ENCODE measurements around the gene EML4.
"Not testable (repeated sequence)": the region's sequence is repeated elsewhere in the genome, so short reads cannot be mapped to it uniquely, and the experiment has no call there.

Gene EML4, protein sequence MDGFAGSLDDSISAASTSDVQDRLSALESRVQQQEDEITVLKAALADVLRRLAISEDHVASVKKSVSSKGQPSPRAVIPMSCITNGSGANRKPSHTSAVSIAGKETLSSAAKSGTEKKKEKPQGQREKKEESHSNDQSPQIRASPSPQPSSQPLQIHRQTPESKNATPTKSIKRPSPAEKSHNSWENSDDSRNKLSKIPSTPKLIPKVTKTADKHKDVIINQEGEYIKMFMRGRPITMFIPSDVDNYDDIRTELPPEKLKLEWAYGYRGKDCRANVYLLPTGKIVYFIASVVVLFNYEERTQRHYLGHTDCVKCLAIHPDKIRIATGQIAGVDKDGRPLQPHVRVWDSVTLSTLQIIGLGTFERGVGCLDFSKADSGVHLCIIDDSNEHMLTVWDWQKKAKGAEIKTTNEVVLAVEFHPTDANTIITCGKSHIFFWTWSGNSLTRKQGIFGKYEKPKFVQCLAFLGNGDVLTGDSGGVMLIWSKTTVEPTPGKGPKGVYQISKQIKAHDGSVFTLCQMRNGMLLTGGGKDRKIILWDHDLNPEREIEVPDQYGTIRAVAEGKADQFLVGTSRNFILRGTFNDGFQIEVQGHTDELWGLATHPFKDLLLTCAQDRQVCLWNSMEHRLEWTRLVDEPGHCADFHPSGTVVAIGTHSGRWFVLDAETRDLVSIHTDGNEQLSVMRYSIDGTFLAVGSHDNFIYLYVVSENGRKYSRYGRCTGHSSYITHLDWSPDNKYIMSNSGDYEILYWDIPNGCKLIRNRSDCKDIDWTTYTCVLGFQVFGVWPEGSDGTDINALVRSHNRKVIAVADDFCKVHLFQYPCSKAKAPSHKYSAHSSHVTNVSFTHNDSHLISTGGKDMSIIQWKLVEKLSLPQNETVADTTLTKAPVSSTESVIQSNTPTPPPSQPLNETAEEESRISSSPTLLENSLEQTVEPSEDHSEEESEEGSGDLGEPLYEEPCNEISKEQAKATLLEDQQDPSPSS

GRCh38 chr2:42169100-42169873, at the start of gene EML4:
TSS of gene EML4 (plus strand) at chr2:42169353. CDS start at chr2:42169612, 259 bp downstream.
- Histone ChIP-seq H3K36me3 (ENCODE audit: control insufficient read depth in 5 of 5, insufficient read depth in 5 of 5, low read length in 5 of 5) (no peaks in the 10 kb centered on the region), H3K9ac (ENCODE audit: low read length in 5 of 5) (peak within 1 kb of the TSS; percentile 68 to 95 (median 89)), H3K27me3 (ENCODE audit: control insufficient read depth in 5 of 5, insufficient read depth in 4 of 5, low read length in 5 of 5) (no peaks in the 10 kb centered on the region), H3K9me3 (ENCODE audit: control insufficient read depth in 5 of 5, low read length in 5 of 5) (no peaks in the 10 kb centered on the region), H3K27ac (ENCODE audit: low read depth, low read length) (peak within 1 kb of the TSS; percentile 64), H3K4me3 (ENCODE audit: low read depth in 1 of 5, low read length in 5 of 5) (peak within 1 kb of the TSS; percentile 86 to 94 (median 89)), H3K4me1 (ENCODE audit: control insufficient read depth in 5 of 5, insufficient read depth in 5 of 5, low read length in 5 of 5) (peaks cover 2 to 34% (median 28%) of the 10 kb centered on the region in 5 donors)

DNA sequence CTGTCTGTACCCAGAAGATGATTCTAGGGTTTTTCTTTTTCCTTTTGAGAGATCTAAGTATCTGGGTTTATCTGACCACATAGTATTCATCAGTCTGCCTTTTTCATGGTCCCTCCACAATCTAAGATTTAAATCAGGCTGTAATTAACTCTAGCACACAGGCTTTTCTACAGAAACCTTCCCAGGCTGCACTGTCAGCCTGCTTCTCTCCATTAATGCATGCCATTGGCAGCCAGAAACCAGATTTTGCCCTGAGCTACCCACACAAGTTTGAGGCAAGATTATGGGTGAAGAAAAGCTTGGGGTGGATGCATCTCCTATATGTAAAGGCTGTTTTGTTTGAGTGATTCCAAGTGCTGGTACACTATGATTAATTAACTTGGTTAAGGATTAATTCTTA, 45.7 kb upstream of the EML4 start:
- Histone ChIP-seq H3K27me3 (ENCODE audit: control insufficient read depth in 5 of 5, insufficient read depth in 4 of 5, low read length in 5 of 5) (no peaks in the 10 kb centered on the region), H3K27ac (ENCODE audit: low read depth, low read length) (no peak overlapping the region), H3K36me3 (ENCODE audit: control insufficient read depth in 5 of 5, insufficient read depth in 5 of 5, low read length in 5 of 5) (no peaks in the 10 kb centered on the region), H3K4me3 (ENCODE audit: low read depth in 1 of 5, low read length in 5 of 5) (no peak overlapping the region), H3K9ac (ENCODE audit: low read length in 5 of 5) (no peak overlapping the region), H3K4me1 (ENCODE audit: control insufficient read depth in 5 of 5, insufficient read depth in 5 of 5, low read length in 5 of 5) (peaks cover 4 to 24% (median 18%) of the 10 kb centered on the region in 5 donors), H3K9me3 (ENCODE audit: control insufficient read depth in 5 of 5, low read length in 5 of 5) (no peaks in the 10 kb centered on the region)

DNA sequence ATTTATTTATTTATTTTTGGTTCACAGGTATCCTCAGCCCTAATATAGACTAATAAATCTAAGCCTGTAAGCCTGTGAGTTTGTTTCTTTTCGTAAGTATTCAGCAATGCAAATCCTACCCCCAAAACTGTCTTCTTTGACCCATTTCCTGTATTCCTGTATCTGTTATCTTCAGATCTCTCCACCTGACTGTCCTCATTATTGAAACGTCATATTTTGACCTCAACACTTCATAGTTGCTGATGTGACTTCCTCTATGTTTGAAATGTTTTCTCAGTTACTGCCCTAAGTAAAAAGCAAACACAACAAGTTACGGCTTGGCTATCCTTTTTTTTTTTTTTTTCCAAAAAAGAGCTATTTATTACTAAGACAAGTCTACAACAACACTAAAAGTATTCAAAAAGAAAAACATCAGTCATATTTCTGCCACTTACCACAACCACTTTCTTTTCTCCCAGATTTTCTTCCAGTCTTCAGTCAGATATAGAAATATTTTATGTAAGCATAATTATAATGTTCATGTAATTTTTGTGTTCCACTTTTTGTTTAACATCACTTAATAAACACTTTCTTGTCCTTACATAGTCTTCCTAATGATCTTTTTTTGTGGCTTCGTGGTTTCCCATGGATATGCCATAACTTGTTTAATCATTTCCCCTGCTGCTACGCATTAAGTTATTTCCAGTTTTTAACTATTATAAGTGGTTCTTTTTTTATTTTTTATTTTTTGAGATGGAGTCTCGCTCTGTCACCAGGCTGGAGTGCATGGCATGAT, 45.0 kb upstream of the EML4 start:
- no peak overlapping the region for H3K4me3 ChIP-seq (ENCODE audit: low read depth in 1 of 5, low read length in 5 of 5)
- peaks cover 4 to 28% (median 20%) of the 10 kb centered on the region in 5 donors for H3K4me1 ChIP-seq (ENCODE audit: control insufficient read depth in 5 of 5, insufficient read depth in 5 of 5, low read length in 5 of 5)
- no peaks in the 10 kb centered on the region for H3K27me3 ChIP-seq (ENCODE audit: control insufficient read depth in 5 of 5, insufficient read depth in 4 of 5, low read length in 5 of 5)
- no peaks in the 10 kb centered on the region for H3K9me3 ChIP-seq (ENCODE audit: control insufficient read depth in 5 of 5, low read length in 5 of 5)
- no peak overlapping the region for H3K27ac ChIP-seq (ENCODE audit: low read depth, low read length)
- no peak overlapping the region for H3K9ac ChIP-seq (ENCODE audit: low read length in 5 of 5)
- no peaks in the 10 kb centered on the region for H3K36me3 ChIP-seq (ENCODE audit: control insufficient read depth in 5 of 5, insufficient read depth in 5 of 5, low read length in 5 of 5)

- Histone ChIP-seq H3K27ac (ENCODE audit: low read depth, low read length) (peak overlapping the region; percentile 66), H3K36me3 (ENCODE audit: control insufficient read depth in 5 of 5, insufficient read depth in 5 of 5, low read length in 5 of 5) (no peaks in the 10 kb centered on the region), H3K9me3 (ENCODE audit: control insufficient read depth in 5 of 5, low read length in 5 of 5) (no peaks in the 10 kb centered on the region), H3K9ac (ENCODE audit: low read length in 5 of 5) (peak overlapping the region in 3 of 5 donors; percentile 1 to 64 (median 11)), H3K4me1 (ENCODE audit: control insufficient read depth in 5 of 5, insufficient read depth in 5 of 5, low read length in 5 of 5) (peaks cover 4 to 29% (median 23%) of the 10 kb centered on the region in 5 donors), H3K4me3 (ENCODE audit: low read depth in 1 of 5, low read length in 5 of 5) (peak overlapping the region in 1 of 5 donors; percentile 50), H3K27me3 (ENCODE audit: control insufficient read depth in 5 of 5, insufficient read depth in 4 of 5, low read length in 5 of 5) (no peaks in the 10 kb centered on the region)
Measured at GRCh38 chr2:42125841-42126594, 43.1 kb upstream of the EML4 start.

DNA sequence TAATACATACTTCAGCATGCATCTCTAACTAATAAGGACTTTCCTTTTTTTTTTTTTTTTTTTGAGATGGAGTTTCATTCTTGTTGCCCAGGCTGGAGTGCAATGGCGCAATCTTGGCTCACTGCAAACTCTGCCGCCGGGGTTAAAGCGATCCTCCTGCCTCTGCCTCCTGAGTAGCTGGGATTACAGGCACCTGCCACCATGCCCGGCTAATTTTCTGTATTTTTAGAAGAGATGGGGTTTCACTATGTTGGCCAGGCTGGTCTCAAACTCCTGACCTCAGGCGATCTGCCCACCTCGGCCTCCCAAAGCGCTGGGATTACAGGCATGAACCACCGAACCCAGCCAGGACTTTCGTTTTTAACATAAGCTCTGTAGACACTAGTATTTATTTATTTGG, 42.3 kb upstream of the EML4 start:
- not testable (repeated sequence) for H3K36me3 ChIP-seq (ENCODE audit: control insufficient read depth in 5 of 5, insufficient read depth in 5 of 5, low read length in 5 of 5); H3K4me3 ChIP-seq (ENCODE audit: low read depth in 1 of 5, low read length in 5 of 5); H3K9me3 ChIP-seq (ENCODE audit: control insufficient read depth in 5 of 5, low read length in 5 of 5); H3K27me3 ChIP-seq (ENCODE audit: control insufficient read depth in 5 of 5, insufficient read depth in 4 of 5, low read length in 5 of 5); H3K9ac ChIP-seq (ENCODE audit: low read length in 5 of 5)
- Histone ChIP-seq H3K27ac (ENCODE audit: low read depth, low read length) (peak overlapping the region; percentile 66), H3K4me1 (ENCODE audit: control insufficient read depth in 5 of 5, insufficient read depth in 5 of 5, low read length in 5 of 5) (peaks cover 4 to 34% (median 28%) of the 10 kb centered on the region in 5 donors)

- Histone ChIP-seq H3K27me3 (ENCODE audit: control insufficient read depth in 5 of 5, insufficient read depth in 4 of 5, low read length in 5 of 5) (no peaks in the 10 kb centered on the region), H3K9ac (ENCODE audit: low read length in 5 of 5) (no peak overlapping the region), H3K9me3 (ENCODE audit: control insufficient read depth in 5 of 5, low read length in 5 of 5) (no peaks in the 10 kb centered on the region), H3K27ac (ENCODE audit: low read depth, low read length) (no peak overlapping the region), H3K36me3 (ENCODE audit: control insufficient read depth in 5 of 5, insufficient read depth in 5 of 5, low read length in 5 of 5) (no peaks in the 10 kb centered on the region), H3K4me3 (ENCODE audit: low read depth in 1 of 5, low read length in 5 of 5) (no peak overlapping the region), H3K4me1 (ENCODE audit: control insufficient read depth in 5 of 5, insufficient read depth in 5 of 5, low read length in 5 of 5) (peaks cover 4 to 42% (median 34%) of the 10 kb centered on the region in 5 donors)
Measured at GRCh38 chr2:42127425-42128424, 41.4 kb upstream of the EML4 start.

GRCh38 chr2:42128721-42129486, 40.2 kb upstream of the EML4 start:
- H3K4me1 ChIP-seq (ENCODE audit: control insufficient read depth in 5 of 5, insufficient read depth in 5 of 5, low read length in 5 of 5) = peaks cover 4 to 54% (median 43%) of the 10 kb centered on the region in 5 donors
- no peaks in the 10 kb centered on the region for H3K9me3 ChIP-seq (ENCODE audit: control insufficient read depth in 5 of 5, low read length in 5 of 5)
- no peak overlapping the region for H3K9ac ChIP-seq (ENCODE audit: low read length in 5 of 5)
- no peak overlapping the region for H3K27ac ChIP-seq (ENCODE audit: low read depth, low read length)
- no peak overlapping the region for H3K4me3 ChIP-seq (ENCODE audit: low read depth in 1 of 5, low read length in 5 of 5)
- H3K36me3 ChIP-seq (ENCODE audit: control insufficient read depth in 5 of 5, insufficient read depth in 5 of 5, low read length in 5 of 5) = no peaks in the 10 kb centered on the region
- no peaks in the 10 kb centered on the region for H3K27me3 ChIP-seq (ENCODE audit: control insufficient read depth in 5 of 5, insufficient read depth in 4 of 5, low read length in 5 of 5)

All from subcutaneous abdominal adipose tissue (tissue), 5 donors.